Neuronal stem cell (in vitro differentiated cells): ENCODE measurements around the gene KCNA3.

Experiments
- DNase-seq: peaks from one replicate; pipeline ENCODE4 v3.0.0-alpha.2; 2013; ENCODE audit warnings: low spot score
- H2AFZ ChIP-seq: one replicate; pipeline ENCODE4 v1.6.1; 2013; ENCODE audit warnings: mild to moderate bottlenecking, low read length, inconsistent platforms
- H2AK5ac ChIP-seq: 2 replicates; pipeline ENCODE4 v1.6.1; 2013; ENCODE audit warnings: low read depth, mild to moderate bottlenecking, inconsistent platforms, low read length, moderate library complexity, mixed read lengths
- H2BK120ac ChIP-seq: 2 replicates; pipeline ENCODE4 v1.6.1; 2013; ENCODE audit warnings: low read depth, mild to moderate bottlenecking, inconsistent platforms, low read length, moderate library complexity, mixed read lengths
- H2BK12ac ChIP-seq: one replicate; pipeline ENCODE4 v1.6.1; 2013; ENCODE audit warnings: low read length, inconsistent platforms
- H2BK15ac ChIP-seq: 2 replicates; pipeline ENCODE4 v1.6.1; 2013; ENCODE audit warnings: mild to moderate bottlenecking, low read length, inconsistent platforms, mixed read lengths
- H2BK5ac ChIP-seq: one replicate; pipeline ENCODE4 v1.6.1; 2013; ENCODE audit warnings: inconsistent platforms, mild to moderate bottlenecking, low read length, moderate library complexity
- H3K14ac ChIP-seq: one replicate; pipeline ENCODE4 v1.6.1; 2013; ENCODE audit warnings: low read length, inconsistent platforms
- H3K18ac ChIP-seq: 2 replicates; pipeline ENCODE4 v1.6.1; 2013; ENCODE audit warnings: low read length, inconsistent platforms
- H3K23ac ChIP-seq: 2 replicates; pipeline ENCODE4 v1.6.1; 2013; ENCODE audit warnings: low read depth, mild to moderate bottlenecking, mixed read lengths, low read length, inconsistent platforms; ENCODE audit not compliant: poor library complexity
- H3K27ac ChIP-seq: replicated peaks from 3 replicates; pipeline ENCODE4 v1.5.1; 2013; ENCODE audit warnings: low read length, inconsistent platforms
- H3K27me3 ChIP-seq, 3 experiments: 2 replicates each; pipeline ENCODE4 v1.6.1; 2013; ENCODE audit warnings: low read length in 3 of 3, mild to moderate bottlenecking in 2 of 3, inconsistent platforms in 1 of 3, low read depth in 1 of 3, mixed read lengths in 1 of 3, moderate library complexity in 1 of 3; ENCODE audit not compliant: control insufficient read depth in 3 of 3, insufficient read depth in 3 of 3
- H3K36me3 ChIP-seq, 2 donors: replicated peaks in 1 of 2; 2 replicates each; pipeline ENCODE4 v1.6.1; 2013; ENCODE audit warnings: low read length in 2 of 2; ENCODE audit not compliant: control insufficient read depth in 2 of 2, insufficient read depth in 2 of 2
- H3K4ac ChIP-seq: 2 replicates; pipeline ENCODE4 v1.6.1; 2013; ENCODE audit warnings: inconsistent platforms, mild to moderate bottlenecking, low read length, moderate library complexity
- H3K4me1 ChIP-seq, 2 donors: 1 replicate in 1 of 2; 2 replicates in 1 of 2; pipeline ENCODE4 v1.6.1; 2013; ENCODE audit warnings: low read length in 2 of 2, low read depth in 1 of 2; ENCODE audit not compliant: control insufficient read depth in 2 of 2, insufficient read depth in 1 of 2
- H3K4me2 ChIP-seq: one replicate; pipeline ENCODE4 v1.6.1; 2013; ENCODE audit warnings: mild to moderate bottlenecking, low read length, inconsistent platforms; ENCODE audit not compliant: insufficient read depth, poor library complexity, severe bottlenecking
- H3K4me3 ChIP-seq, 2 donors: 2 replicates each; pipeline ENCODE4 v1.5.1; 2013; ENCODE audit warnings: low read length in 2 of 2, mild to moderate bottlenecking in 2 of 2, inconsistent platforms in 1 of 2, moderate library complexity in 1 of 2
- H3K79me1 ChIP-seq: one replicate; pipeline ENCODE4 v1.6.1; 2013; ENCODE audit warnings: low read depth, mild to moderate bottlenecking, inconsistent platforms, low read length, moderate library complexity
- H3K9ac ChIP-seq: one replicate; pipeline ENCODE4 v1.6.1; 2013; ENCODE audit warnings: mild to moderate bottlenecking, low read depth, low read length, inconsistent platforms; ENCODE audit not compliant: poor library complexity
- H3K9me3 ChIP-seq, 2 donors: replicated peaks in 1 of 2; 2 replicates each; pipeline versions ENCODE3 to v1.6.1; 2013; ENCODE audit warnings: low read length in 2 of 2, mild to moderate bottlenecking in 2 of 2, inconsistent platforms in 1 of 2, low read depth in 1 of 2, mixed read lengths in 1 of 2, moderate library complexity in 1 of 2; ENCODE audit not compliant: control insufficient read depth in 2 of 2, insufficient read depth in 1 of 2
- H4K8ac ChIP-seq: one replicate; pipeline ENCODE4 v1.6.1; 2013; ENCODE audit warnings: low read depth, mild to moderate bottlenecking, inconsistent platforms, low read length, moderate library complexity
- H4K91ac ChIP-seq: one replicate; pipeline ENCODE4 v1.6.1; 2013; ENCODE audit warnings: low read length, low read depth, mild to moderate bottlenecking, inconsistent platforms; ENCODE audit not compliant: poor library complexity
- WGBS, 2 donors: extraction: QIAGEN DNeasy Blood & Tissue Kit; methylation state at CpG; one replicate each; pipeline ENCODE4 v1.1.7; 2013; ENCODE audit warnings: missing lambda C conversion rate in 2 of 2, mixed read lengths in 1 of 2; ENCODE audit not compliant: insufficient read length in 2 of 2, insufficient replicate concordance in 1 of 2; ENCODE audit errors: extremely low coverage in 2 of 2; 5-methylcytosine and 5-hydroxymethylcytosine counted together

Gene KCNA3

DNA sequence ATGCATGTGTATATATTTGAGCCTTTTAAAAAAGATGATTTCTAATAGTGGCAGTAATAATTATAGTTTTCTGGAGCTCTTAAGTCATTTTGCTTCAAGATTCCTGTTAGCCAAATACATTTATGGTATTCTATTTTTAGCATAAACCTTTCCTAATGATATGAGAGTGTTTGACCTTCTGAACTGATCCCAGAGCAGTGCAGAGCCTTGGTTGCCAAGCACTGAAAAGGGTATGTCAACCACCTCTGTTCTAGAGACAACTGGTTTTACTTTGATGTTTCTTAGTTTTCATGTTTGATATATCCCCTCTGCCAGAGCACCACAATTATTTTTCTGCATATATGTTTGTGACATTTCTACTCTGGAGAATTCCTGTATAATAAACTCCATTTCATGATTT lies 15.1 kb upstream of the KCNA3 start:
- Histone ChIP-seq H4K8ac (no peak overlapping the region), H3K14ac (no peak overlapping the region), H3K4me2 (no peak overlapping the region), H2BK12ac (no peak overlapping the region), H3K27ac (no peak overlapping the region), H3K9ac (no peak overlapping the region), H3K18ac (no peak overlapping the region), H4K91ac (no peak overlapping the region), H3K9me3 (no peaks in the 10 kb centered on the region), H2BK15ac (no peak overlapping the region), H2AK5ac (no peak overlapping the region), H3K79me1 (no peaks in the 10 kb centered on the region), H2BK5ac (no peak overlapping the region), H3K4me1 (peaks cover 0 to 20% of the 10 kb centered on the region in 2 donors), H3K4me3 (no peak overlapping the region), H2AFZ (no peak overlapping the region), H3K4ac (no peak overlapping the region), H3K36me3 (no peaks in the 10 kb centered on the region), H3K23ac (no peak overlapping the region), H3K27me3 (no peaks in the 10 kb centered on the region), H2BK120ac (no peak overlapping the region)
- DNase-seq = no peak

- no peak overlapping the region for H2BK12ac ChIP-seq
- no peaks in the 10 kb centered on the region for H3K36me3 ChIP-seq
- H3K4me3 ChIP-seq = no peak overlapping the region
- no CpG with 5 or more reads among the region's 3 CpGs for WGBS, 2 donors
- H4K8ac ChIP-seq = no peak overlapping the region
- H3K14ac ChIP-seq = no peak overlapping the region
- no peak overlapping the region for H2AK5ac ChIP-seq
- H3K4me1 ChIP-seq = peaks cover 0 to 20% of the 10 kb centered on the region in 2 donors
- H2BK120ac ChIP-seq = no peak overlapping the region
- H3K4ac ChIP-seq = no peak overlapping the region
- H3K18ac ChIP-seq = no peak overlapping the region
- no peak overlapping the region for H3K4me2 ChIP-seq
- no peak overlapping the region for H2AFZ ChIP-seq
- no peak overlapping the region for H3K23ac ChIP-seq
- no peaks in the 10 kb centered on the region for H3K79me1 ChIP-seq
- no peak overlapping the region for H3K27ac ChIP-seq
- no peak overlapping the region for H2BK5ac ChIP-seq
- DNase-seq = no peak
- H3K27me3 ChIP-seq = no peaks in the 10 kb centered on the region
- no peaks in the 10 kb centered on the region for H3K9me3 ChIP-seq
- no peak overlapping the region for H3K9ac ChIP-seq
- H4K91ac ChIP-seq = no peak overlapping the region
- H2BK15ac ChIP-seq = no peak overlapping the region
Measured at GRCh38 chr1:110688514-110688913, 13.8 kb upstream of the KCNA3 start.

GRCh38 chr1:110687250-110687649 lies 12.5 kb upstream of the KCNA3 start:
- Histone ChIP-seq H2BK12ac (no peak overlapping the region), H3K9ac (no peak overlapping the region), H2AFZ (no peak overlapping the region), H3K4me2 (no peak overlapping the region), H2AK5ac (no peak overlapping the region), H3K14ac (no peak overlapping the region), H2BK5ac (no peak overlapping the region), H2BK15ac (no peak overlapping the region), H4K8ac (no peak overlapping the region), H2BK120ac (no peak overlapping the region), H4K91ac (no peak overlapping the region), H3K79me1 (no peaks in the 10 kb centered on the region), H3K27me3 (no peaks in the 10 kb centered on the region), H3K4me3 (no peak overlapping the region), H3K23ac (no peak overlapping the region), H3K18ac (no peak overlapping the region), H3K4me1 (peaks cover 0 to 20% of the 10 kb centered on the region in 2 donors), H3K9me3 (no peaks in the 10 kb centered on the region), H3K27ac (no peak overlapping the region), H3K4ac (no peak overlapping the region), H3K36me3 (no peaks in the 10 kb centered on the region)
- no peak for DNase-seq
- no CpG with 5 or more reads among the region's 1 CpG for WGBS, 2 donors

DNA sequence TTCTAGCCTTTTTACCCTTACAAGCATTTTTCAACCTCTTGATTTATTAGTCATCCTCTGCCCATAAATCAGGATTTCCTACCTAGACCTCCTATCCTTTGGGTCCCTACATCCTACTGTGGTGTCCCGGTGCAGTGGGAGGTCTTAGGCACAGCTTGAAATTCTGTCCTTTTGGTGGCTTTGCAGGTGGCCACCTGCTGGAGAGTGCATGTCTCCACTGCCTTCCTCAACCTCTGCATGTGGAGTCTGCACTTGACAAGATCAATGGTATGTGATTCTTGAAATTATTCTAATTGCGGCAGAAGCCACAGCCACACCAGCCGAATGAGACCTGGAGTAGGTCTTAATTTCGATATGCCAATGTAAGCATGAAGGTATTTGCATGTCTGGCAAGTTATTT lies 11.4 kb upstream of the KCNA3 start:
- Histone ChIP-seq H3K14ac (no peak overlapping the region), H3K36me3 (no peaks in the 10 kb centered on the region), H2AFZ (no peak overlapping the region), H3K4ac (no peak overlapping the region), H2BK5ac (no peak overlapping the region), H3K4me2 (no peak overlapping the region), H3K18ac (no peak overlapping the region), H3K4me1 (peaks cover 0 to 20% of the 10 kb centered on the region in 2 donors), H2BK15ac (no peak overlapping the region), H3K4me3 (no peak overlapping the region), H2BK12ac (no peak overlapping the region), H2AK5ac (no peak overlapping the region), H4K91ac (no peak overlapping the region), H3K27me3 (no peaks in the 10 kb centered on the region), H4K8ac (no peak overlapping the region), H3K23ac (no peak overlapping the region), H3K79me1 (no peaks in the 10 kb centered on the region), H3K9ac (no peak overlapping the region), H3K27ac (no peak overlapping the region), H3K9me3 (no peaks in the 10 kb centered on the region), H2BK120ac (no peak overlapping the region)
- DNase-seq = no peak
- no CpG with 5 or more reads among the region's 4 CpGs for WGBS, 2 donors
